GM12872 (cell line): ENCODE data around the gene RNF167.

Source experiments
- CTCF ChIP-seq: IDR thresholded peaks from 3 replicates; pipeline ENCODE4 v1.5.1; 2011; ENCODE audit warnings: low read depth, mild to moderate bottlenecking, low read length, moderate library complexity; ENCODE audit not compliant: insufficient read depth

RNF167 gene

GRCh38 chr17:4939796-4940554 is at the start of gene RNF167, which contains the start of gene SLC25A11:
TSS of gene RNF167 (plus strand) at chr17:4940268. CDS start at chr17:4940910, 642 bp downstream.
TSS of gene SLC25A11 (minus strand) at chr17:4940046. CDS start at chr17:4939910, 136 bp downstream.
- no peak for TF ChIP-seq CTCF

- TF ChIP-seq CTCF, result no peak
Measured at GRCh38 chr17:4891411-4892410, 48.4 kb upstream of the RNF167 start.

- TF ChIP-seq CTCF, result no peak
Measured at GRCh38 chr17:4892499-4893221, 47.4 kb upstream of the RNF167 start.

GRCh38 chr17:4893272-4893671 is 46.8 kb upstream of the RNF167 start:
- no peak for TF ChIP-seq CTCF

- no peak for TF ChIP-seq CTCF
Measured at GRCh38 chr17:4893721-4894560, 46.1 kb upstream of the RNF167 start.

GRCh38 chr17:4895121-4895520 is 44.9 kb upstream of the RNF167 start:
- TF ChIP-seq CTCF, result no peak
